GM12864 (cell line): ENCODE measurements around the gene RNASET2.
A peak's percentile ranks its signal among the peaks of the same experiment; 100 is the strongest.
"Not testable (repeated sequence)": the region's sequence is repeated elsewhere in the genome, so short reads cannot be mapped to it uniquely, and the experiment has no call there.

ENCODE experiments used
- DNase-seq: peaks from one replicate; pipeline ENCODE4 v3.0.0-alpha.2; 2011; ENCODE audit warnings: low read depth
- H3K4me3 ChIP-seq: 2 replicates; pipeline ENCODE4 v1.5.1; 2011; ENCODE audit warnings: mild to moderate bottlenecking, low read depth, low read length, control low read depth
- CTCF ChIP-seq: IDR thresholded peaks from 2 replicates; pipeline ENCODE4 v1.5.1; 2011; ENCODE audit warnings: low read depth, mild to moderate bottlenecking, moderate library complexity, low read length, control low read depth, inconsistent platforms; ENCODE audit errors: missing control alignments

Gene RNASET2

DNA sequence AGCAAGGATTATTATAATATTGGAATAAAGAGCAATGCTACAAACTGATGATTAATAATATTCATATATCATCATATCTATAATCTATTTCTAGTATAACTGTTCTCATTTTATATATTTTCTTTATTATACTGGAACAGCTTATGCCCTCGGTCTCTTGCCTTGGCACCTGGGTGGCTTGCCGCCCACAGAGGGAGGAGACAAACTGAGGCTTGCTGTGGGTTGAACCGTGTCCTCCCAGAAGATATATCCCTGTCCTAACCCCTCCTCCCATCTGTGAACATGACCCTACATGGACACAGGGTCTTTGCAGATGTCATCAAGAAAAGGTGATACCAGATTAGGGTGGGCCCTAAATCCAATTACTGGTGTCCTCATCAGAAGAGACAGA, 4.7 kb downstream of the RNASET2 start:
- TF ChIP-seq CTCF, result no peak
- no peak for DNase-seq

DNA sequence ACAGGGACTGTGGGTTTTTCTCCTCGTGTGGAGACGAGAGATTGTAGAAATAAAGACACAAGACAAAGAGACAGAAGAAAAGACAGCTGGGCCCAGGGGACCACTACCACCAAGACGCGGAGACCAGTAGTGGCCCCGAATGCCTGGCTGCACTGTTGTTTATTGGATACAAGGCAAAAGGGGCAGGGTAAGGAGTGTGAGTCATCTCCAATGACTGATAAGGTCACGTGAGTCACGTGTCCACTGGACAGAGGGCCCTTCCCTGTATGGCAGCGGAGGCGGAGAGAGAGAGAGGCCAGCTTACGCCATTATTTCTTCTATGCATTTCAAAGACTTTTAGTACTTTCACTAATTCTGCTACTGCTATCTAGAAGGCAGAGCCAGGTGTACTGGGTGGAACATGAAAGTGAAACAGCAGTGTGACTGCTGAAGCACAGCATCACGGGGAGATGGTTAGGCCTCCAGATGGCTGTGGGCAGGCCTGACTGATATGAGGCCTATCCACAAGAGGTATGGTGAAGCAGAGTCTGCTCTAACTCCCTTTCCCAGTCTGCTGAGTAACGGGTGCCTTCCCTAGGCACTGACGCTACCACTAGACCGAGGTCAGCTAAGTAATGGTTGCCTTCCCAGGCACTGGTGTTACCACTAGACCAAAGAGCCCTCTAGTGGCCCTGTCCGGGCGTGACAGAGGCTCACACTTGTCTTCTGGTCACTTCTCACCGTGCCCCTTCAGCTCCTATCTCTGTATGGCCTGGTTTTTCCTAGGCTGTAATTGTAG, 5.3 kb downstream of the RNASET2 start:
- peak overlapping the region; percentile 39 for H3K4me3 ChIP-seq
- peak; percentile 74 for TF ChIP-seq CTCF
- DNase-seq, result peak; percentile 99

More for the DNA sequence above, 4.7 kb downstream of the RNASET2 start:
- peak overlapping the region; percentile 8; the same call in 1 of the 2 replicates for H3K4me3 ChIP-seq

DNA sequence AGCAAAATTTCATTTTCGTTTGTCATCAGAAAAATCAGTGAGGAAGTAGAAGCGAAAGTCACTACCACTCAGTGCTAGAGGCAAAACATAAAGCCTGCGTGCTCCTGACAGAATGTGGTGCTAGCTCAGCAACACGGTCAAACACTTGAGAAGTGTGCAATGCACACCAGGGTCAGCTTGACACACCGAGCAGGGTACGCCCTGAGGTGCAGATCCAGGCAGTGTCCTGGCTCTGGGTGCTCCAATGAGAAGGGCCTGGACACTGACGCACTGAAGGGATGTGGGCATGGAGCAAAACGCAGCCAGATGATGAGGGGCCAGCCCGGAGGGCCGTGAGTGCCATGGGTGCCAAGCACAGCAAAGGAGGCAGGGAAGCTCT, 5.9 kb downstream of the RNASET2 start:
- DNase-seq, result peak; percentile 83
- no peak for TF ChIP-seq CTCF
- peak overlapping the region; percentile 39 for H3K4me3 ChIP-seq

- DNase-seq, result no peak
- H3K4me3 ChIP-seq, result peak overlapping the region; percentile 39
- no peak for TF ChIP-seq CTCF
Measured at GRCh38 chr6:166949528-166950442, 6.6 kb downstream of the RNASET2 start.

DNA sequence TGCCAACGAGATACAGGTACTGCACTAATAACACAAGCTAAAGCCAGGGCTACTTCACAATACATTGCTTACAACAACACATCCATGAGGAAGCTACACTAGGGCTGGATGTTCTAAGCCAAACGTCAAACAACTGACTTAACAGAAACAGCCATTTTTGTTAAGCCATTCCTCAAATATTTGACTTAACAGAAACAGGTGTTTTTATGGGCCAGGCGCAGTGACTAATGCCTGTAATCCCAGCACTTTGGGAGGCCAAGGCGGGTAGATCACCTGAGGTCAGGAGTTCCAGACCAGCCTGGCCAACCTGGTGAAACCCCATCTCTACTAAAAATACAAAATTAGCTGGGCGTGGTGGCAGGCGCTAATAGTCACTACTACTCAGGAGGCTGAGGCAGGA, 7.6 kb downstream of the RNASET2 start:
- not testable (repeated sequence) for DNase-seq, H3K4me3 ChIP-seq

GRCh38 chr6:166947251-166947650, 9.1 kb downstream of the RNASET2 start:
- no peak overlapping the region for H3K4me3 ChIP-seq
- no peak for DNase-seq
- TF ChIP-seq CTCF, result no peak

- no peak for DNase-seq
- no peak for TF ChIP-seq CTCF
Measured at GRCh38 chr6:166946125-166946524, 10.2 kb downstream of the RNASET2 start.

More at GRCh38 chr6:166946125-166946524, 10.2 kb downstream of the RNASET2 start:
- H3K4me3 ChIP-seq, result no peak overlapping the region
